Neural cell (in vitro differentiated cells): Measurements from ENCODE around the gene HPS6. TPM values are rescaled to one million over a fixed set of nuclear protein-coding genes. Genes with fewer than 3 reads are reported as not detected.

ENCODE experiments used
- H2AFZ ChIP-seq: fragments of 200-600, 300-800 bp; sonication (generic), shearing (Covaris generic); 2 replicates; pipeline ENCODE4 v1.6.0; 2014; ENCODE audit warnings: low read depth, mild to moderate bottlenecking, antibody characterized with exemption, low read length, moderate library complexity
- H3F3A ChIP-seq: fragments of 200-600 bp; shearing (Covaris generic); 2 replicates; pipeline ENCODE4 v1.6.1; 2016; ENCODE audit warnings: mild to moderate bottlenecking, moderate library complexity, mixed read lengths, antibody characterized with exemption, low read length; ENCODE audit not compliant: insufficient read depth, poor library complexity, severe bottlenecking
- H3K27ac ChIP-seq: fragments of 200-600, 300-800 bp; sonication (generic), shearing (Covaris generic); 2 replicates; pipeline ENCODE4 v1.5.1; 2014; ENCODE audit warnings: mild to moderate bottlenecking, low read length, moderate library complexity
- H3K27me3 ChIP-seq: fragments of 300-800, 200-600 bp; sonication (generic), shearing (Covaris generic); 2 replicates; pipeline ENCODE4 v1.6.0; 2014; ENCODE audit warnings: mild to moderate bottlenecking, low read depth, low read length, moderate library complexity; ENCODE audit not compliant: insufficient read depth
- H3K36me3 ChIP-seq: fragments of 300-800, 200-600 bp; sonication (generic), shearing (Covaris generic); 2 replicates; pipeline ENCODE4 v1.5.1; 2014; ENCODE audit warnings: mild to moderate bottlenecking, antibody characterized with exemption, low read length, moderate library complexity; ENCODE audit not compliant: insufficient read depth
- H3K4me2 ChIP-seq: fragments of 300-800, 200-600 bp; sonication (generic), shearing (Covaris generic); 2 replicates; pipeline ENCODE4 v1.6.0; 2014; ENCODE audit warnings: mild to moderate bottlenecking, low read length
- H3K4me3 ChIP-seq: fragments of 300-800, 200-600 bp; sonication (generic), shearing (Covaris generic); 2 replicates; pipeline ENCODE4 v1.5.1; 2014; ENCODE audit warnings: mild to moderate bottlenecking, low read length, moderate library complexity
- H3K79me2 ChIP-seq: fragments of 200-600 bp; shearing (Covaris generic); replicated peaks from 2 replicates; pipeline ENCODE4 v1.6.0; 2014; ENCODE audit warnings: mild to moderate bottlenecking, low read length, moderate library complexity; ENCODE audit not compliant: insufficient read depth
- H3K9ac ChIP-seq: fragments of 300-800, 200-600 bp; sonication (generic), shearing (Covaris generic); 2 replicates; pipeline ENCODE4 v1.6.1; 2016; ENCODE audit warnings: mild to moderate bottlenecking, low read length, mixed read lengths
- H3K9me2 ChIP-seq: fragments of 200-600 bp; shearing (Covaris generic); 2 replicates; pipeline ENCODE4 v1.6.1; 2016; ENCODE audit warnings: mild to moderate bottlenecking, low read length, mixed read lengths; ENCODE audit not compliant: insufficient read depth
- H3K9me3 ChIP-seq: fragments of 200-600, 300-800 bp; sonication (generic), shearing (Covaris generic); 2 replicates; pipeline ENCODE4 v1.6.1; 2016; ENCODE audit warnings: mild to moderate bottlenecking, mixed run types, low read length, moderate library complexity, mixed read lengths
- H4K20me1 ChIP-seq: fragments of 200-600 bp; shearing (Covaris generic); 2 replicates; pipeline ENCODE4 v1.6.1; 2016; ENCODE audit warnings: mild to moderate bottlenecking, mixed run types; ENCODE audit not compliant: insufficient read depth
- CTCF ChIP-seq: fragments of 450-650 bp; IDR thresholded peaks from 2 replicates; pipeline ENCODE4 v1.5.1; 2014; ENCODE audit warnings: antibody characterized with exemption, mild to moderate bottlenecking, moderate library complexity; ENCODE audit not compliant: poor library complexity, severe bottlenecking
- EP300 ChIP-seq: fragments of 450-650 bp; conservative IDR thresholded peaks from 2 replicates; pipeline ENCODE4 v1.6.1; 2014; ENCODE audit warnings: antibody characterized with exemption, mild to moderate bottlenecking, moderate library complexity; ENCODE audit not compliant: poor library complexity, severe bottlenecking
- EZH2 ChIP-seq: fragments of 200-600, 300-800 bp; shearing (Covaris generic), sonication (generic); IDR thresholded peaks from 2 replicates; pipeline ENCODE4 v1.6.1; 2014; ENCODE audit warnings: antibody characterized with exemption, low read length, borderline replicate concordance, mild to moderate bottlenecking; ENCODE audit not compliant: insufficient read depth, poor library complexity, severe bottlenecking
- MXI1 ChIP-seq: fragments of 450-650 bp; conservative IDR thresholded peaks from 2 replicates; pipeline ENCODE4 v1.6.1; 2014; ENCODE audit warnings: antibody characterized with exemption, mild to moderate bottlenecking; ENCODE audit not compliant: poor library complexity, severe bottlenecking
- POLR2AphosphoS5 ChIP-seq: IDR thresholded peaks from 2 replicates; pipeline ENCODE4 v1.6.1; 2012
- RAD21 ChIP-seq: fragments of 450-650 bp; conservative IDR thresholded peaks from 2 replicates; pipeline ENCODE4 v1.6.1; 2014; ENCODE audit warnings: antibody characterized with exemption, mild to moderate bottlenecking, moderate library complexity
- REST ChIP-seq: IDR thresholded peaks from 2 replicates; pipeline ENCODE4 v1.6.1; 2012; ENCODE audit warnings: borderline replicate concordance
- SMC3 ChIP-seq: fragments of 450-650 bp; conservative IDR thresholded peaks from 2 replicates; pipeline ENCODE4 v1.6.1; 2014; ENCODE audit warnings: antibody characterized with exemption, mild to moderate bottlenecking, moderate library complexity; ENCODE audit not compliant: poor library complexity
- TAF1 ChIP-seq: IDR thresholded peaks from 2 replicates; pipeline ENCODE4 v1.6.1; 2012; ENCODE audit warnings: low read depth
- polyA plus RNA-seq: library from polyadenylated mRNA; depleted of rRNA; stranded (reverse); fragments of >200 nt; gene quantifications from 2 replicates; pipeline ENCODE4 v1.2.3, GENCODE V29; 2014

The HPS6 gene
- polyA plus RNA-seq, 1 donor from 2014 or later: 9.6 TPM

- H3K4me3 ChIP-seq: no peak overlapping the region
Measured at GRCh38 chr10:102040305-102041050, 24.7 kb upstream of the HPS6 start.

GRCh38 chr10:102045292-102045691, 19.9 kb upstream of the HPS6 start:
- no peaks in the 10 kb centered on the region for H3F3A ChIP-seq

More at GRCh38 chr10:102040305-102041050, 24.7 kb upstream of the HPS6 start:
- Histone ChIP-seq H3K27me3 (no peaks in the 10 kb centered on the region), H3K4me2 (no peak overlapping the region), H2AFZ (no peak overlapping the region), H3K9me3 (no peaks in the 10 kb centered on the region), H3K36me3 (no peaks in the 10 kb centered on the region), H3K79me2 (peaks cover 5% of the 10 kb centered on the region), H3F3A (no peaks in the 10 kb centered on the region), H3K9ac (no peak overlapping the region), H3K9me2 (no peaks in the 10 kb centered on the region), H4K20me1 (no peaks in the 10 kb centered on the region), H3K27ac (no peak overlapping the region)
- TF ChIP-seq MXI1 (no peak), SMC3 (no peak), CTCF (no peak)

More at GRCh38 chr10:102045292-102045691, 19.9 kb upstream of the HPS6 start:
- no peak overlapping the region for H3K27ac ChIP-seq
- no peaks in the 10 kb centered on the region for H4K20me1 ChIP-seq
- H3K4me2 ChIP-seq: no peak overlapping the region
- no peak overlapping the region for H2AFZ ChIP-seq
- H3K9me3 ChIP-seq: no peaks in the 10 kb centered on the region
- H3K79me2 ChIP-seq: peaks cover 14% of the 10 kb centered on the region
- H3K9me2 ChIP-seq: no peaks in the 10 kb centered on the region
- no peak overlapping the region for H3K4me3 ChIP-seq
- H3K9ac ChIP-seq: no peak overlapping the region
- no peaks in the 10 kb centered on the region for H3K36me3 ChIP-seq
- TF ChIP-seq POLR2AphosphoS5: no peak
- no peak for TF ChIP-seq CTCF
- TF ChIP-seq MXI1: no peak
- TF ChIP-seq EP300: no peak
- no peak for TF ChIP-seq REST
- TF ChIP-seq SMC3: no peak
- no peak for TF ChIP-seq TAF1
- no peak for TF ChIP-seq RAD21
- TF ChIP-seq EZH2: no peak
- H3K27me3 ChIP-seq: no peaks in the 10 kb centered on the region
